Pons (tissue), 1 donor: ENCODE measurements around the gene ARHGEF10L.

ENCODE experiments used
- DNase-seq: peaks from one replicate; pipeline ENCODE4 v3.0.0-alpha.2; 2016; ENCODE audit warnings: low spot score

ARHGEF10L gene

GRCh38 chr1:17594026-17594425, 54.5 kb downstream of the ARHGEF10L start:
- no peak for DNase-seq

DNA sequence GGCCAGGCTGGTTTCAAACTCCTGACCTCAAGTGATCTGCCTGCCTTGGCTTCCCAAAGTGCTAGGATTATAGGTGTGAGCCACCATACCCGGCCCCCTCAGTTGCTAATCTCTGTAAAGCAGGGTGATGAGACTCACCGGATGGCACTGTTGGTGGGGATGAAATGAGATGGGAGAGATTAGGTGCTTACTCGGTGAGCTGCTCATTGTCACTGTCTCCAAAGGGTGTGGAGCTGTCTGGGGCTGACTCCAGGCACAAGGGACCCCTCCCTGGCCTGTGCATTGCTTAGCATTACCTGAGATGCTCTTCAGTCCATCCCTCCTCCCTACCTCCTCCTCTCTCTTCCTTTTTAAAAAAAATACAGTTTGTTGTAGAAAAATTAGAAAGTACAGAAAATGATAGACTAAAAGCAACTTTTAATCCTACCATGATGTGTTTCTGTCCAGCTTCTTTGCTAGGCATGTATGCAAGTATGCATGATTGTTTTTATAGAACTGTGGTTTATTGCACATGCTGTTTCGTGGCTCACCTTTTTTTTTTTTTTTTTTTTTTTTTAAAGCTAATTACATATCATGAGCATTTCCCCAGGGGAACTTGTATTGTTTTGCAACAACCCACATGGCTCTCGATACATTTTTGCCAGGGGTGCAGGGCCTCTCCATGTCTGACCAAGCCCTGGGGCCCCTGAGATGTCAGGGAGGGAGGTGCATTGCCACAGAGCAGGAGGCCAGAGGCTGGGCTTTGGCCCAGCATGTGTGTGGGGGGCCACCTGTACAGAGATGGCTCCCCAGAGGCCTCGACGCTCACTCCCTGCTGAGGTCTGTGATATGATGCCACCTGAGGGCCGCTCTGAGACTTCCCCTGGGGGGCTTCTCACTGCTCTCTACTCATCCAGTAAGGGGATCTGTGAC, 55.4 kb downstream of the ARHGEF10L start:
- DNase-seq: no peak

- DNase-seq: no peak
Measured at GRCh38 chr1:17595602-17595925, 56.1 kb downstream of the ARHGEF10L start.

DNA sequence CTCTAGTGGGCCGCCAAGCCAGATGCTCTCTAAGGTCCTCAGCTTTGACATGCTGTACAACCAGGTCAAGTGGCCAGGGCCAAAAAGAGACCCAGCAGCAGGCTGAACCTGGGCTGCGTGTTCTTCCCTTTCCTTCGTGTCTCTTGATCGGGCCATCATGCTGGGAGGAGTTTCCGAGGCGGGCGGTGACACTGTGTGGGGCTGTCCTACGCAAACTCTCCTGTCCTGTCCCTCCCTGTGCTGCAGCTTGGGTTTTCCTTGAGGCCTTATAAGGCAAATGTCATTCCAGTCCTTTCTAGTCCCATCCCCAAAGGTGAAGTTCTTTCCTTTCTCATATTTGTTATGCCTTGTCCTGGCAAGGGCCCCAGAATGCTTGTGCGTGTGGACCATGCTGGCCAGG, 56.7 kb downstream of the ARHGEF10L start:
- DNase-seq: no peak

DNA sequence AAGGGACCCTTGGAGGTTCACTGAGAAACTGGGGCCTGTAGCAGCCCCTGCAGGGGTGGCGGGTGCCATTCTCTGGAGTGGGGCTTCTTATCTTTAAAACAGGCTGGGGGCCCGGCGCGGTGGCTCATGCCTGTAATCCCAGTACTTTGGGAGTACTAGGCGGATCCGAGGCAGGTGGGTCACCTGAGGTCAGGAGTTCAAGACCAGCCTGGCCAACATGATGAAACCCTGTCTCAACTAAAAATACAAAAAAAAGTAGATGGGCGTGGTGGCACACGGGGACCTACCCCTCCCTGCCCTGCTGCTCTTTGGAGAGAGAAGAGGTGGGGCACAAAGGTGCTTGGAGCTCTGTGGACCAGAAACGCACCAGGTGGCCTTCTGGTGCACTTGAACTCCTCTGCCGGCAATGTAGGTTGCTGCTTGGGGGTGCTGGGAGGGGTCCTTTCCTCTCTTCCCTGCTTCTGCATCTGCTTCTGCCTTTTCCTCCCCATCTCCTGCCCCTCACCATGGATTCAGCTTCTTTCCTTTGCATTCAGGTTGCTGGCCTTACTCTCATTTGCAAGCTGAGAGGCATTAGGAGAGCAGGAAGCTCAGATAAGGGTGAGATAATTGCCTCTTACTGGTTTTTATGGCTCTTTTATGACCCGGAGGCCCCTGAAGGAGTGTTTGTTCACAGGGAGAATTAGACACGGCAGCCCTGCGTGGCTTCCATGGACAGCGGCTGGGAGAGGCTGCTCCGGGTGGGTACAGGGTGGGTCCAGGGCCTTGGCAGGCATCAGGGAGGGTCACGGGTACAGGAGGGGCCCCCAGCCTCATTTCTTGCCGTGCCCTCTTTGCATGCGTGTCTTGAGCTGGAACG, 57.4 kb downstream of the ARHGEF10L start:
- DNase-seq: no peak

- no peak for DNase-seq
Measured at GRCh38 chr1:17597651-17598050, 58.2 kb downstream of the ARHGEF10L start.

DNA sequence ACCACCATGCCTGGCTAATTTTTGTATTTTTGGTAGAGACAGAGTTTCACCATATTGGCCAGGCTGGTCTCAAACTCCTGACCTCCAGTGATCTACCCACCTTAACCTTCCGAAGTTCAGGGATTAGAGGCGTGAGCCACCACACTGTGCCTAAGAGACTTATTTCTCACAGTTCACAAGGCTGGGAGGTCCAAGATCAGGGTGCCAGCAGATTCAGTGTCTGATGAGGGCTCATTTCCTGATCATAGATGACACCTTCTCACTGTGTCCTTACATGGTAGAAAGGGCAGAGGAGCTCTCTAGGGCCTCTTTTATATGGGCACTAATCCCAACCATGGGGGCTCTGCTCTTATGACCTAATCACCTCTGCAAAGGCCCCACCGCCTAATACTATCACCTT, 58.8 kb downstream of the ARHGEF10L start:
- DNase-seq: no peak

DNA sequence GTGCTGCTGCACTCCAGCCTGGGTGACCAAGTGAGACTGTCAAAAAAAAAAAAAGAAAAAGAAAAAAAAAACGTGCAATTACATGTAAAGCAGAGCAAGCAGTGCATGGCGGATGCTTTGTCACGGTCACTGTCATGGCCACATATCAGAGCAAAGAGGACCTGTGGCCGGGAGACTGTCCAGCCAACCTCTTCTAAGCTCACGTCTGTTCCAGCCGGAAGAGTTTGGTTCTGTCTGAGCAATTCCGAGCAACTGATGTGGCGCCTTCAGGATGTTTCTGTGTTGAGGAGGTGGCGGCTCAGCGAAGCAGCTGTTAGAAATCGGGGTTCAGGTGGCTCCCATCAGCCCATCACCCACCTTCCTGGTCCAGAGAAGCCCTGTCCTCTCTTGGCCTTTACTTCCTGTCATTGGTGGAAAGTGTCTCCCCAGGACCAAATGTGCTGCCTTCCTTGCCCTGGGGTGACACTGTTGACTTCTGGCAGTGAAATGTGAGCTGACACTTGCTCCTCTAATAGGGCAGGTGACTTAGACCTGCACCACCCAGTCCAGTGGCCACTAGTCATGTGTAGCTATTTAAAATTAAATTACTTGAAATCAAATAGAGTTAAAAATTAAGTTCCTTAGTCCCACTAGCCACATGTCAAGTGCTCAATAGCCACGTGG, 59.9 kb downstream of the ARHGEF10L start:
- DNase-seq: no peak

GRCh38 chr1:17599954-17600300, 60.4 kb downstream of the ARHGEF10L start:
- DNase-seq: no peak

DNA sequence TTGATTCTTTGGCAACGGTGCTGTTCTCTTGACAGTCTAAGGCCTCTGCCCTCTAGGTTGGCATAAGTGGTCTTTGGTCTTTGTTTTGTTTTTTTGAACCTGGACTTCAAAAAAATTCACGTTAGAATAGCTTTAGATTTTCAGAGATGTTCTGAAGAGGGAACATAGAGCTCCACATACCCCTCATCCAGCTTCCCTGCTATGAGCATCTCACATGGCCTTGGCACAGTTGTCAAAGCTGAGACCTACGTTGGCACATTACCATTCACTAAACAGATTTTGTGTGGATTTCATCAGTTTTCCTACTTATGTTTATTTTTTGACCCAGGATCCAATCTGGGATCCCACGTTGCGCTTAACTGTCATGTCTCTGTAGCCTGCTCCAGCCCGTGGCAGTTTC, 60.8 kb downstream of the ARHGEF10L start:
- DNase-seq: no peak

GRCh38 chr1:17601643-17602382, 62.3 kb downstream of the ARHGEF10L start:
- DNase-seq: no peak

DNA sequence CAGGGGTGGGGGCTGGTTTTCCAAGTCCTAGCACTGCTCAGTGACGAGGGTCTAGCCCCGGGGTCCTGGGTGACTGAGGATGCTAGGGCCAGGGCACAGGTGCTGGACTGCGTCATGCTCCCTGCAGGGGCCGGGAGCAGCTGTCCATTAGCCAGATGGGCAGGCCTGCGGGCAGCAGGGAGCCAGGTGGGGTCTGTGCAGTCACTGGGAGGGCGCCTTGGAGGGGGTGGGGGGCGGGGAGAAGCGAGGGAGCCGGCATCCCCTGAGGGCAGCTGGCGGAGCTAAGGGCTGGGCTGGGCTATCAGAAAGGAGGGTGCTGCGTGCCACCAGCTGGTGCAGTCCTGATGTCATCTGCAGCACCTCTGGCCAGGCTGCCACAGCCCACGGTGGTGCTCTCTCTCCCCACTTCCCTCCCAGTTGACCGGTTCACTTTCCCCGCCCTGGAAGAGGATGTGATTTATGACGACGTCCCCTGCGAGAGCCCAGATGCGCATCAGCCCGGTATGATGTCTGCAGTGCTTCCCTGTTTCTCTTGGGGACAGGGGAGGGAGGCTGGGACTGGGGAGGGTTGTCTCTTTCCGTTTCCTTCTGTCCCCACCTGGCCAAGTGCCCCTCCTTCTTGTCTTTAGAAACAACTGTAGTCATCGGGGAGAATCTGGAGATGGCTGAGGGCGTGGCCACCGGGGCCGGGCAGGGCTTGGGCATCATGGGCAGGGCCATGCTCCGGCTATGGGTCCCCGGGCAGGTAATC, 63.8 kb downstream of the ARHGEF10L start:
- no peak for DNase-seq

DNA sequence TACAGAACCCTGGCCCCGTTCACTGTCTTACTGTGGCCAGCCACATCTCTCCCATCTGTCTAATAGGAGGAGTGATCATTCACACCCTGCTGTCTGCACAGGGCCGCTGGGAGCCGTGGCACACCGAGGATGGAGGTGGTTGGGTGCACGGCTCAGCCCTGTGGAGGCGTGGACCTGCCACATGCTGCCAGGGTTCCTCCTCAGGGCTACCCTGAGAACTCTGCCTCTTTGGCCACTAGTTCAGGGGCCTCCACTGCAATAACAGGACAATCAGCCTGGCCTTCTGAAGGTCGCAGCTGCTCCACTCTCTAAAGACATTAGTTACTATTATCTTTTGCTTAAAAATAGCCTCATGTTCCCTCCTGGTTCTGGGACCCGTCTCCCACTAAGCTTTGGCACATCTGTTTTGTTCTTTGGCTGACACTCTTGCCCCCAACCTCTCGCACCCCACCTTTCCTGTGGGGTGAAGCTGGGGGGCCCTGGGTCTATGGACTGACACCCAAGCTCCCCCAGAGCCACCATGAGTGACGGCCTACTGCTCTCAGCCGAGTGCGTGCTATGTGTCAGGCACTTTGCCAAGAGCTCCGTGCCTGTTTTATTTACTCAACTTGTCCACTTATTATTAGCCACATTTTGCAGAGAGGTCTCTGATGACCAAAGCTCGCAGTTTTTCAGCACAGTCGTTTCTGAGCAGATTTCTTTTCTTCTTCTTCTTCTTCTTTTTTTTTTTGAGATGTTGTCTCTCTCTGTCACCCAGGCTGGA, 66.3 kb downstream of the ARHGEF10L start:
- DNase-seq: no peak

- peak; percentile 74 for DNase-seq
Measured at GRCh38 chr1:17606826-17607440, 67.4 kb downstream of the ARHGEF10L start.

- no peak for DNase-seq
Measured at GRCh38 chr1:17607644-17608581, 68.4 kb downstream of the ARHGEF10L start.

DNA sequence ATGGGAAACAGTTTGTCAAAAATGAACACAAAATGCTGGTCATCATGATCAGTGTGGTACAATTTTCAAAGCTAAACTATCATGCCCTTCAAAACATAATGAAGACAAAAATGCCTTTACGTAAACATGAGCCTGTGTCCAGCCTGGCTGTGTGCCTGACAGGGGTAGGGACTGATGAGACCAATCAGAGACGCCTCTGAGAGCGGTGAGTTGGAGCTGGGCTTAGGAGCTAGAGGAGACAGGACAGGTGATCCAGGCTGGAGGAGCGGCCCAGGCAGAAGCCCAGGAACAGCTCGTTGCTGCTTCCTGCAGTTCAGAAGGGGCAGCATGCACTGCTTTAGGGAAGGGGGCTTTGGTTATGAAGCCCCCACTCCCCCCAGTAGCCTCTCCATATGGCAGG, 70.0 kb downstream of the ARHGEF10L start:
- no peak for DNase-seq

- DNase-seq: no peak
Measured at GRCh38 chr1:17610085-17610484, 70.6 kb downstream of the ARHGEF10L start.

GRCh38 chr1:17610713-17611112, 71.2 kb downstream of the ARHGEF10L start:
- no peak for DNase-seq

DNA sequence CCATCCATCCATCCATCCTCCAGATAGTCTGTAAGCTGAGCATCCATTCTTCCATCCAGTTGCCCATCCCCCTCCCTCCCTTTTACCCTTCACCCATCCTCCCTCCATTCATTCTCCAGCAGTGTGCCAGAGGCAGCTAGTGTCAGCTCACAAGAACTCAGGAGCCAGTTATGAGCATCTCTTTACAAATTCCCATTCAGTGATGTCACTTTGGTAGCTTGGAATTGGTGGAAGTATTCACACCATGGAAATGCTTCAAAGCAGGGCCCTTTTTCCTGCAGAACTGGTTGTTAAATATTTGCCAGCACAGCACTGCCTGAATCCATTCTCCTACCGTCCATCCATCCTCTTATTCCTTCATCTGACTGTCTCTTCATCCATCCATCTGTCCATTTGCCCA, 72.5 kb downstream of the ARHGEF10L start:
- DNase-seq: no peak
